SU-DHL-6 (cell line): Measurements from ENCODE around the gene CHMP4B.

ENCODE experiments used
- H2AFZ ChIP-seq: fragments of 200-600 bp; sonication (generic); 2 replicates; pipeline ENCODE4 v1.6.1; 2014; ENCODE audit warnings: low read depth, mild to moderate bottlenecking, moderate library complexity, mixed read lengths, antibody characterized with exemption, low read length; ENCODE audit not compliant: severe bottlenecking
- H3F3A ChIP-seq: fragments of 200-600 bp; shearing (Covaris generic); 2 replicates; pipeline ENCODE4 v1.6.0; 2016; ENCODE audit warnings: antibody characterized with exemption, mild to moderate bottlenecking; ENCODE audit not compliant: insufficient read depth
- H3K27ac ChIP-seq: fragments of 200-600 bp; sonication (generic); 2 replicates; pipeline ENCODE4 v1.5.1; 2016; ENCODE audit warnings: low read depth, mild to moderate bottlenecking, low read length, moderate library complexity, mixed read lengths
- H3K27me3 ChIP-seq: fragments of 200-600 bp; sonication (generic), shearing (Covaris generic); 2 replicates; pipeline ENCODE4 v1.6.0; 2014; ENCODE audit warnings: mild to moderate bottlenecking, low read length
- H3K36me3 ChIP-seq: fragments of 200-600 bp; sonication (generic); 2 replicates; pipeline ENCODE4 v1.6.1; 2014; ENCODE audit warnings: mild to moderate bottlenecking, low read length, mixed read lengths
- H3K4me2 ChIP-seq: fragments of 300-600, 200-600 bp; shearing (Covaris generic), sonication (generic); 2 replicates; pipeline ENCODE4 v1.6.0; 2014; ENCODE audit warnings: low read length, low read depth, mild to moderate bottlenecking; ENCODE audit not compliant: poor library complexity, severe bottlenecking
- H3K4me3 ChIP-seq: fragments of 200-600 bp; sonication (generic); 2 replicates; pipeline ENCODE4 v1.5.1; 2014; ENCODE audit warnings: antibody characterized with exemption, low read length, mild to moderate bottlenecking, mixed read lengths; ENCODE audit not compliant: insufficient read depth, poor library complexity, severe bottlenecking
- H3K79me2 ChIP-seq: fragments of 200-600 bp; sonication (generic); 2 replicates; pipeline ENCODE4 v1.6.1; 2014; ENCODE audit warnings: mild to moderate bottlenecking, low read length, moderate library complexity; ENCODE audit not compliant: insufficient read depth
- H3K9ac ChIP-seq: fragments of 200-600 bp; sonication (generic); 2 replicates; pipeline ENCODE4 v1.7.0; 2014; ENCODE audit warnings: mild to moderate bottlenecking, low read length
- H3K9me2 ChIP-seq: fragments of 200-600 bp; sonication (generic); replicated peaks from 2 replicates; pipeline ENCODE4 v1.6.1; 2014; ENCODE audit warnings: low read length; ENCODE audit not compliant: insufficient read depth
- H3K9me3 ChIP-seq: fragments of 200-600 bp; sonication (generic); 2 replicates; pipeline ENCODE4 v1.6.1; 2014; ENCODE audit warnings: low read length, mixed read lengths; ENCODE audit not compliant: insufficient read depth
- H4K20me1 ChIP-seq: fragments of 200-600 bp; sonication (generic); 2 replicates; pipeline ENCODE4 v1.6.1; 2014; ENCODE audit warnings: low read depth, mild to moderate bottlenecking, antibody characterized with exemption, low read length, moderate library complexity, mixed read lengths
- CTCF ChIP-seq: fragments of 200-600 bp; sonication (generic); IDR thresholded peaks from one replicate; pipeline ENCODE4 v1.5.1; 2017; ENCODE audit warnings: antibody characterized with exemption, mild to moderate bottlenecking, low read length, moderate library complexity; ENCODE audit not compliant: insufficient read depth, poor library complexity, severe bottlenecking
- EZH2phosphoT487 ChIP-seq: fragments of 200-600 bp; sonication (generic), shearing (Covaris generic); conservative IDR thresholded peaks from 2 replicates; pipeline ENCODE4 v1.6.1; 2018; ENCODE audit warnings: mild to moderate bottlenecking, antibody characterized with exemption, low read length, moderate library complexity, mixed read lengths

CHMP4B gene

GRCh38 chr20:33868595-33868994 is 57.4 kb downstream of the CHMP4B start:
- H3K4me2 ChIP-seq, result no peak overlapping the region
- no peak overlapping the region for H3K9ac ChIP-seq
- TF ChIP-seq EZH2phosphoT487 (no peak), CTCF (no peak)
- H3K9me2 ChIP-seq, result no peaks in the 10 kb centered on the region
- H2AFZ ChIP-seq, result no peak overlapping the region
- H3K27ac ChIP-seq, result no peak overlapping the region
- H3K79me2 ChIP-seq, result no peaks in the 10 kb centered on the region
- no peaks in the 10 kb centered on the region for H3K9me3 ChIP-seq
- no peaks in the 10 kb centered on the region for H3K36me3 ChIP-seq
- peaks cover 3% of the 10 kb centered on the region; the same call in 1 of the 2 replicates for H3F3A ChIP-seq
- H4K20me1 ChIP-seq, result no peaks in the 10 kb centered on the region
- no peaks in the 10 kb centered on the region for H3K27me3 ChIP-seq
- H3K4me3 ChIP-seq, result no peak overlapping the region

GRCh38 chr20:33869283-33869682 is 58.1 kb downstream of the CHMP4B start:
- no peaks in the 10 kb centered on the region for H3K36me3 ChIP-seq
- no peak for TF ChIP-seq CTCF
- TF ChIP-seq EZH2phosphoT487, result no peak
- no peak overlapping the region for H3K27ac ChIP-seq
- H2AFZ ChIP-seq, result no peak overlapping the region
- no peaks in the 10 kb centered on the region for H4K20me1 ChIP-seq
- no peak overlapping the region for H3K9ac ChIP-seq
- no peaks in the 10 kb centered on the region for H3K9me2 ChIP-seq
- H3K27me3 ChIP-seq, result no peaks in the 10 kb centered on the region
- H3K4me2 ChIP-seq, result no peak overlapping the region
- H3K4me3 ChIP-seq, result no peak overlapping the region
- H3K9me3 ChIP-seq, result no peaks in the 10 kb centered on the region
- peaks cover 9% of the 10 kb centered on the region for H3F3A ChIP-seq
- no peaks in the 10 kb centered on the region for H3K79me2 ChIP-seq

- no peaks in the 10 kb centered on the region for H3K36me3 ChIP-seq
- no peak overlapping the region for H3K9ac ChIP-seq
- H3K4me3 ChIP-seq, result no peak overlapping the region
- H3K79me2 ChIP-seq, result no peaks in the 10 kb centered on the region
- no peaks in the 10 kb centered on the region for H3K9me3 ChIP-seq
- H3K9me2 ChIP-seq, result no peaks in the 10 kb centered on the region
- TF ChIP-seq EZH2phosphoT487, result no peak
- TF ChIP-seq CTCF, result no peak
- H3F3A ChIP-seq, result peaks cover 21% of the 10 kb centered on the region
- no peak overlapping the region for H3K4me2 ChIP-seq
- no peaks in the 10 kb centered on the region for H3K27me3 ChIP-seq
- no peaks in the 10 kb centered on the region for H4K20me1 ChIP-seq
- no peak overlapping the region for H2AFZ ChIP-seq
- no peak overlapping the region for H3K27ac ChIP-seq
These were observed 60.2 kb downstream of the CHMP4B start for GRCh38 chr20:33871362-33871761.
